Tongue (tissue), 2 donors: ENCODE data around the gene SELPLG. TPM values are rescaled to one million over a fixed set of nuclear protein-coding genes. Genes with fewer than 3 reads are reported as not detected.

ENCODE experiments used
- small RNA-seq: library from RNA; depleted of rRNA; stranded (forward); fragments of <200 nt; gene quantifications from one replicate; pipeline ENCODE3, GENCODE V24; 2014; ENCODE audit warnings: low replicate concordance
- total RNA-seq: library from RNA; depleted of rRNA; stranded (reverse); fragments of >200 nt; gene quantifications from one replicate; pipeline ENCODE4 v1.2.3, GENCODE V29; 2014

SELPLG gene
- total RNA-seq, 1 donor from 2014 or later: 2.2 TPM

Small RNA genes lying within 50 kb of the gene (small RNA-seq; reads per million reads assigned to genes)
- gene RNU7-169P: not detected

Other genes starting within 250 kb of the SELPLG start
- gene FICD, start 118.6 kb downstream of the SELPLG start, total RNA-seq: 2.8 TPM
- 79.1 TPM for gene SART3, start 72.7 kb downstream of the SELPLG start, total RNA-seq
- gene ISCU, start 71.3 kb downstream of the SELPLG start, total RNA-seq: 111 TPM
- 42.0 TPM for gene TMEM119, start 35.8 kb downstream of the SELPLG start, total RNA-seq
- 107 TPM for gene CORO1C, start 97.6 kb upstream of the SELPLG start, total RNA-seq
- gene SSH1, start 223.7 kb upstream of the SELPLG start, total RNA-seq: 12.4 TPM
- gene DAO, start 246.2 kb upstream of the SELPLG start, total RNA-seq: not detected